ENCODE measurements around the gene SLC25A44.

- TF ChIP-seq, protein P1, sequence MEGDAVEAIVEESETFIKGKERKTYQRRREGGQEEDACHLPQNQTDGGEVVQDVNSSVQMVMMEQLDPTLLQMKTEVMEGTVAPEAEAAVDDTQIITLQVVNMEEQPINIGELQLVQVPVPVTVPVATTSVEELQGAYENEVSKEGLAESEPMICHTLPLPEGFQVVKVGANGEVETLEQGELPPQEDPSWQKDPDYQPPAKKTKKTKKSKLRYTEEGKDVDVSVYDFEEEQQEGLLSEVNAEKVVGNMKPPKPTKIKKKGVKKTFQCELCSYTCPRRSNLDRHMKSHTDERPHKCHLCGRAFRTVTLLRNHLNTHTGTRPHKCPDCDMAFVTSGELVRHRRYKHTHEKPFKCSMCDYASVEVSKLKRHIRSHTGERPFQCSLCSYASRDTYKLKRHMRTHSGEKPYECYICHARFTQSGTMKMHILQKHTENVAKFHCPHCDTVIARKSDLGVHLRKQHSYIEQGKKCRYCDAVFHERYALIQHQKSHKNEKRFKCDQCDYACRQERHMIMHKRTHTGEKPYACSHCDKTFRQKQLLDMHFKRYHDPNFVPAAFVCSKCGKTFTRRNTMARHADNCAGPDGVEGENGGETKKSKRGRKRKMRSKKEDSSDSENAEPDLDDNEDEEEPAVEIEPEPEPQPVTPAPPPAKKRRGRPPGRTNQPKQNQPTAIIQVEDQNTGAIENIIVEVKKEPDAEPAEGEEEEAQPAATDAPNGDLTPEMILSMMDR (IDR thresholded peaks at IDR 0.05) = no peak
- TF ChIP-seq HDAC2 (IDR thresholded peaks at IDR 0.05) = no peak
These were observed 33.1 kb upstream of the SLC25A44 start for GRCh38 chr1:156160743-156161171.
